ENCODE measurements around the gene ACSM5. TPM values are rescaled to one million over a fixed set of nuclear protein-coding genes. Genes with fewer than 3 reads are reported as not detected.

ACSM5 gene
- total and polyA plus RNA-seq, 2 donors (not counting 1 experiment from before 2014, with no cell fraction given), result not detected

- no peak overlapping the region for H3K4me3 ChIP-seq (ENCODE audit: control extremely low read depth in 1 of 5, extremely low read depth in 1 of 5, insufficient read depth in 1 of 5, low read depth in 2 of 5, low read length in 4 of 5)
- H3K4me3 Mint-ChIP-seq, result no peak overlapping the region
- POLR2A ChIA-PET, result no interaction called here
- H3K9ac ChIP-seq (ENCODE audit: low read length), result no peak overlapping the region
- no peaks in the 10 kb centered on the region for H3K9me3 Mint-ChIP-seq (ENCODE audit: insufficient read depth)
- DNase-seq (no peak), ATAC-seq (ENCODE audit: low read depth) (no peak)
- H3K27ac ChIP-seq (ENCODE audit: low read length in 2 of 2), result no peak overlapping the region
- H3K36me3 ChIP-seq (replicated peaks in 1 of 2; ENCODE audit: control extremely low read depth in 1 of 2, control insufficient read depth in 1 of 2, extremely low read depth in 1 of 2, insufficient read depth in 2 of 2, low read length in 1 of 2), result no peaks in the 10 kb centered on the region
- CTCF ChIA-PET, result no interaction called here
- H3K79me2 ChIP-seq (ENCODE audit: control insufficient read depth, insufficient read depth, low read length), result no peaks in the 10 kb centered on the region
- H3K27ac Mint-ChIP-seq, result no peak overlapping the region
- no peaks in the 10 kb centered on the region for H4K20me1 ChIP-seq (ENCODE audit: control insufficient read depth, insufficient read depth, low read length, poor library complexity, severe bottlenecking)
- no peak for TF ChIP-seq EZH2 (IDR thresholded peaks at IDR 0.05; ENCODE audit: borderline replicate concordance, insufficient read depth, low read depth, low read length, poor library complexity, severe bottlenecking)
- TF ChIP-seq, protein P1, sequence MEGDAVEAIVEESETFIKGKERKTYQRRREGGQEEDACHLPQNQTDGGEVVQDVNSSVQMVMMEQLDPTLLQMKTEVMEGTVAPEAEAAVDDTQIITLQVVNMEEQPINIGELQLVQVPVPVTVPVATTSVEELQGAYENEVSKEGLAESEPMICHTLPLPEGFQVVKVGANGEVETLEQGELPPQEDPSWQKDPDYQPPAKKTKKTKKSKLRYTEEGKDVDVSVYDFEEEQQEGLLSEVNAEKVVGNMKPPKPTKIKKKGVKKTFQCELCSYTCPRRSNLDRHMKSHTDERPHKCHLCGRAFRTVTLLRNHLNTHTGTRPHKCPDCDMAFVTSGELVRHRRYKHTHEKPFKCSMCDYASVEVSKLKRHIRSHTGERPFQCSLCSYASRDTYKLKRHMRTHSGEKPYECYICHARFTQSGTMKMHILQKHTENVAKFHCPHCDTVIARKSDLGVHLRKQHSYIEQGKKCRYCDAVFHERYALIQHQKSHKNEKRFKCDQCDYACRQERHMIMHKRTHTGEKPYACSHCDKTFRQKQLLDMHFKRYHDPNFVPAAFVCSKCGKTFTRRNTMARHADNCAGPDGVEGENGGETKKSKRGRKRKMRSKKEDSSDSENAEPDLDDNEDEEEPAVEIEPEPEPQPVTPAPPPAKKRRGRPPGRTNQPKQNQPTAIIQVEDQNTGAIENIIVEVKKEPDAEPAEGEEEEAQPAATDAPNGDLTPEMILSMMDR (IDR thresholded peaks at IDR 0.05), result no peak
- H3K27me3 Mint-ChIP-seq, result peaks cover 17% of the 10 kb centered on the region
- no peak overlapping the region for H3K4me2 ChIP-seq (replicated peaks; ENCODE audit: low read depth, low read length, poor library complexity, severe bottlenecking)
- intact Hi-C loops (cut with micrococcal nuclease), result no loop called here
- no CpG with 5 or more reads among the region's 1 CpG for WGBS (ENCODE audit: insufficient coverage)
- no peak overlapping the region for H2AFZ ChIP-seq (ENCODE audit: insufficient read depth, low read depth, low read length, poor library complexity, severe bottlenecking)
- peaks cover 0 to 17% (median 1%) of the 10 kb centered on the region in 4 experiments for H3K27me3 ChIP-seq (replicated peaks in 1 of 4; ENCODE audit: control extremely low read depth in 1 of 4, control insufficient read depth in 3 of 4, insufficient read depth in 4 of 4, low read length in 3 of 4)
- H3K4me1 ChIP-seq (ENCODE audit: control insufficient read depth in 2 of 2, insufficient read depth in 2 of 2, low read length in 2 of 2), result no peaks in the 10 kb centered on the region
- no peaks in the 10 kb centered on the region for H3K4me1 Mint-ChIP-seq
- peaks cover 0 to 3% (median 0%) of the 10 kb centered on the region in 3 donors for H3K9me3 ChIP-seq (ENCODE audit: control extremely low read depth in 1 of 3, control insufficient read depth in 2 of 3, insufficient read depth in 1 of 3, low read length in 2 of 3)
These were observed 20.5 kb upstream of the ACSM5 start for GRCh38 chr16:20388854-20389253.

DNA sequence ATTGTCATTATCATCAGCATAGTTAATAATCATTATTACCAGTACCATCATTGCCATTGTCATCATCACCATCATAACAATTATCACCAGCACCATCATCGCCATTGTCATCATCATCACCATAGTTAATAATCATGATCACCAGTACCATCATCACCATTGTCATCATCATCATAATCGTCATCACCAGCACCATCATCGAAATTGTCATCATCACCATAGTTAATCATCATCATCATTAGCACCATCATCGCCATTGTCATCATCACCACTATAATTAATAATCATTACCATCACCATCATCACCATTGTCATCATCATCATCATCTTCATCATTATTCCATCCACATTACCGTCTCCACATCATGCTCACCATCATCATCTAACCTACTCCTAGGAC is 18.3 kb upstream of the ACSM5 start:
- H3K9ac ChIP-seq (ENCODE audit: low read length), result no peak overlapping the region
- H4K20me1 ChIP-seq (ENCODE audit: control insufficient read depth, insufficient read depth, low read length, poor library complexity, severe bottlenecking), result no peaks in the 10 kb centered on the region
- H3K4me3 ChIP-seq (ENCODE audit: control extremely low read depth in 1 of 5, extremely low read depth in 1 of 5, insufficient read depth in 1 of 5, low read depth in 2 of 5, low read length in 4 of 5), result no peak overlapping the region
- H3K4me1 ChIP-seq (ENCODE audit: control insufficient read depth in 2 of 2, insufficient read depth in 2 of 2, low read length in 2 of 2), result no peaks in the 10 kb centered on the region
- POLR2A ChIA-PET, result no interaction called here
- H3K27ac ChIP-seq (ENCODE audit: low read length in 2 of 2), result no peak overlapping the region
- Mint-ChIP-seq H3K4me3 (no peak overlapping the region), H3K27ac (no peak overlapping the region), H3K9me3 (ENCODE audit: insufficient read depth) (no peaks in the 10 kb centered on the region), H3K4me1 (no peaks in the 10 kb centered on the region), H3K27me3 (peaks cover 17% of the 10 kb centered on the region)
- no peak overlapping the region for H2AFZ ChIP-seq (ENCODE audit: insufficient read depth, low read depth, low read length, poor library complexity, severe bottlenecking)
- ATAC-seq (ENCODE audit: low read depth) (no peak), DNase-seq (no peak)
- H3K36me3 ChIP-seq (replicated peaks in 1 of 2; ENCODE audit: control extremely low read depth in 1 of 2, control insufficient read depth in 1 of 2, extremely low read depth in 1 of 2, insufficient read depth in 2 of 2, low read length in 1 of 2), result no peaks in the 10 kb centered on the region
- 93% methylated on average over 5 of the region's 5 CpGs for WGBS (ENCODE audit: insufficient coverage)
- CTCF ChIA-PET, result no interaction called here
- peaks cover 0 to 9% (median 1%) of the 10 kb centered on the region in 4 experiments for H3K27me3 ChIP-seq (replicated peaks in 1 of 4; ENCODE audit: control extremely low read depth in 1 of 4, control insufficient read depth in 3 of 4, insufficient read depth in 4 of 4, low read length in 3 of 4)
- H3K4me2 ChIP-seq (replicated peaks; ENCODE audit: low read depth, low read length, poor library complexity, severe bottlenecking), result no peak overlapping the region
- H3K9me3 ChIP-seq (ENCODE audit: control extremely low read depth in 1 of 3, control insufficient read depth in 2 of 3, insufficient read depth in 1 of 3, low read length in 2 of 3), result peaks cover 0 to 3% (median 0%) of the 10 kb centered on the region in 3 donors
- intact Hi-C loops (cut with micrococcal nuclease), result no loop called here
- no peak for TF ChIP-seq EZH2 (IDR thresholded peaks at IDR 0.05; ENCODE audit: borderline replicate concordance, insufficient read depth, low read depth, low read length, poor library complexity, severe bottlenecking)
- TF ChIP-seq, protein P1 (IDR thresholded peaks at IDR 0.05), result no peak
- no peaks in the 10 kb centered on the region for H3K79me2 ChIP-seq (ENCODE audit: control insufficient read depth, insufficient read depth, low read length)

Data from B cell (primary cell).